AG10803 (cell line): ENCODE data around the gene PTPRG.
A peak's percentile ranks its signal among the peaks of the same experiment; 100 is the strongest.

Experiments
- DNase-seq: peaks from one replicate; pipeline ENCODE4 v3.0.0; 2010; ENCODE audit warnings: low read depth
- H3K4me3 ChIP-seq: 2 replicates; pipeline ENCODE4 v1.5.1; 2011; ENCODE audit warnings: mild to moderate bottlenecking, low read length, control low read depth
- TF ChIP-seq, protein P1 (sequence below): conservative IDR thresholded peaks from 2 replicates; pipeline ENCODE4 v1.5.1; 2011; ENCODE audit warnings: mild to moderate bottlenecking, low read length, control low read depth, inconsistent platforms

The PTPRG gene

DNA sequence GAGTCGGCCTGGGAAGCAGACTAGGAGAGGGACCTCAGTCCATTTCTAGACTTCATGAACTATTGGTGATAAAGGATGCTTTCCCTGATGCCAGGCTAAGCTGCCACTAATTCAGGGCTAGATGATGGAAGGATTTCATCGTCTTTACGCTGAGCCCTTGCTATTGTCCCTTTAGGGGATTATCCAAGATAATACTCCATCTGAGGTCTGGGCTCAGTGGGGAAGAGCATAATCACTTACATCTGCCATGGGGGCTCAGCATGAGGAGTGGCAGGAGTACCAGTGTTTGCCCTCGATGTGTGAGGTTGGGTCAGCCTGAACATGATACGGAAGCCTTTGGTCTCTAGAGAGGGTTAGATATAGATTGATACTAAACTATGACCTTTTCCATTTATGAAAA, 47.3 kb downstream of the PTPRG start:
- no peak overlapping the region for H3K4me3 ChIP-seq
- DNase-seq = no peak
- TF ChIP-seq, protein P1, sequence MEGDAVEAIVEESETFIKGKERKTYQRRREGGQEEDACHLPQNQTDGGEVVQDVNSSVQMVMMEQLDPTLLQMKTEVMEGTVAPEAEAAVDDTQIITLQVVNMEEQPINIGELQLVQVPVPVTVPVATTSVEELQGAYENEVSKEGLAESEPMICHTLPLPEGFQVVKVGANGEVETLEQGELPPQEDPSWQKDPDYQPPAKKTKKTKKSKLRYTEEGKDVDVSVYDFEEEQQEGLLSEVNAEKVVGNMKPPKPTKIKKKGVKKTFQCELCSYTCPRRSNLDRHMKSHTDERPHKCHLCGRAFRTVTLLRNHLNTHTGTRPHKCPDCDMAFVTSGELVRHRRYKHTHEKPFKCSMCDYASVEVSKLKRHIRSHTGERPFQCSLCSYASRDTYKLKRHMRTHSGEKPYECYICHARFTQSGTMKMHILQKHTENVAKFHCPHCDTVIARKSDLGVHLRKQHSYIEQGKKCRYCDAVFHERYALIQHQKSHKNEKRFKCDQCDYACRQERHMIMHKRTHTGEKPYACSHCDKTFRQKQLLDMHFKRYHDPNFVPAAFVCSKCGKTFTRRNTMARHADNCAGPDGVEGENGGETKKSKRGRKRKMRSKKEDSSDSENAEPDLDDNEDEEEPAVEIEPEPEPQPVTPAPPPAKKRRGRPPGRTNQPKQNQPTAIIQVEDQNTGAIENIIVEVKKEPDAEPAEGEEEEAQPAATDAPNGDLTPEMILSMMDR = no peak

DNA sequence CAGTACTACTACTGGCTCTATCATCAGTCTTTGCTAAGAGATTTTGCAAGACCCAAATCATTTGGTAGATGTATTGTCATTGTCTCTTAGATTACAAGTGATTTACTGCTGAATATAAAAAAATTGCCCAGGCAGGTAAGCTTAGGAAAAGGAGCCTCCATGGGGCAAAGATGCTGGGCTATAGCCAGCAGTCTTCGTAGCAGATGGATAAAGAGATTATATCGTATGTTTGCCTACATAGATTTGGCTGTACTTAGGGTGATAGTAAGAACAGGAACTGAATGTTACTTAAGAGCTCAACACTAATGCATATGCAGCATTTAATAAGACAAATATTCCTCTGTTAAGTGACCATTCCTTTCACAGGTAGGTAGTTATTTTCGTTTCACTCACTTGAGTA, 48.9 kb downstream of the PTPRG start:
- TF ChIP-seq, protein P1 = no peak
- no peak overlapping the region for H3K4me3 ChIP-seq
- DNase-seq = no peak

DNA sequence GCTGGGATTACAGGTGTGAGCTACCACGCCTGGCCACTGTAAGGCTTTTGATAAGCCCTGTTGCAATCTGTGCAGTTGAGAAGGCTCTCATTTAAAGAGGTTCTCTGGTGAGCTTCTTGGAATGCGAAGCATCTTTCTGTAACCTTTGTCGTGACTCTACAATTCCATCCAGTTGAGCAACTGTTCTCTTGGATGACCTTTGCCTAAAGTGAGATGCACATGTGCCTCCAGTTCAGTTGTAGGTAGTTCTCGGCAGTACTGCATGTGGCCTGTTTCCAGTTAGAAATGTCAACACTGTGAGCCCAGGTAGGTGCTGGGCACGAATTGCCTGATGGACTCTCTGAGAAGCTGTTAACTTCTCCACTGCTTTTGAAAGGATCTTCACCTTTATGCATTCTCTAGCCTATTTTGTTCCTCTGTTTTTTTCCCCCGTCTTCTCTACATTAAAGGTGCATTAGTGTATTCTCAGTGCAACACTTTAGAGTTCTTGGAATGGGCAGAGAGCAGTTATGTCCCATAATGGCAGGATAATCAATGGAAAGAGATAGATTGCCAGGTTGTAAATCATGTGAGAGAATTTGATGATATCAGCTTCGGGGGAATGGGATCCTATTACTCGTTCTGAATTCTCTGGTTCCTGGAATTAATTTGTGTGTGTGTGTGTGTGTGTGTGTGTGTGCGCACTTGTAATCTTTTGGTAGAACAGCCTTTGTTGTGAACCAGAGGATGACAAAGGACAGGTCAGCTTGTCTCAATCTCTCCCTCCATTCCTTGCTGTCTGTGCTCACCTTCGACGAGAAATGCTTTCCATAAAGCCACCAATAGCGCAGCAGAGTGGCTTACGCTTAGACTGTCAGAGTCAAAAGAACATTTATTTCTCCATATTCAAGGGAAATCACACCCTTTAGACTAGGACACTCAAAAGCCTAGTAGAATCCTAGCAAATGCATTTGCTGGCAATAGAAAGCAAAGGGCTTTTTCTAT, 51.1 kb downstream of the PTPRG start:
- TF ChIP-seq, protein P1 = no peak
- DNase-seq = peak; percentile 50
- no peak overlapping the region for H3K4me3 ChIP-seq

DNA sequence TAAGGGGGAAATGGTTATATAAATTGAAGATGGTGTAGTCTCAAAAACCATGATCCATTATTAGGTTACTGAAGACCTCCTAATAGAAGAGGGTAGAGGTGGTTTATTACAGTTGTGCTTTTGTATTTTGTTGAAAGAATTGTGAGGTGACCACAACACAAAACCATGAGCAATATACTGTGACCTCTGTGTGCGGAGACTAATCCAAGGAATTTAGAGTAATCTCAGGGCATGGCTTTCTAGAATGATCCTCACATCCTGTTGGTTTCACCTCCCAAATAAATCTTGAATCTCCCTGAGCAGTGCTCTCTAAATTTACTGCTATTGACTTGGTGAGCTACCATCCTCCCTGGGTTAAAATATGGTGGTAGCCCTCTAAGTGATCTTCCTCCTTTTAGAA, 52.3 kb downstream of the PTPRG start:
- no peak for DNase-seq
- no peak overlapping the region for H3K4me3 ChIP-seq
- TF ChIP-seq, protein P1 = no peak

DNA sequence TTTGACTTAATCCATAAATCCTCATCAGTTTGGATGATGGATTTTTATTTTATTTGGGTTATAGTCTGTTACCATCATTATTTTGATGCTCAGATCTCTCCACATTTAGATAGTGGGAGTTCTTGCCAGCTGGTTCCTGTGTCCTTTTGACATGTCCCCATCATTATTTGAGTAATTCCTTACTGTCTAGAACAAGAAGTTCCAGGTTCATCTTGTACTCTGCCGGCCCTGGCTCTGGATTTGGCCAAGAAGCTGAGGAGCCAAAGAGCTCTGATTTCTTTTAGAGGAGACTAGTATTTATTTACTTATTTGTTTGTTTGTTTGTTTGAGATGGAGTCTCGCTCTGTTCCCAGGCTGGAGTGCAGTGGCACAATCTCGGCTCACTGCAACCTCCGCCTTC, 54.3 kb downstream of the PTPRG start:
- no peak overlapping the region for H3K4me3 ChIP-seq
- no peak for DNase-seq
- TF ChIP-seq, protein P1 = no peak

DNA sequence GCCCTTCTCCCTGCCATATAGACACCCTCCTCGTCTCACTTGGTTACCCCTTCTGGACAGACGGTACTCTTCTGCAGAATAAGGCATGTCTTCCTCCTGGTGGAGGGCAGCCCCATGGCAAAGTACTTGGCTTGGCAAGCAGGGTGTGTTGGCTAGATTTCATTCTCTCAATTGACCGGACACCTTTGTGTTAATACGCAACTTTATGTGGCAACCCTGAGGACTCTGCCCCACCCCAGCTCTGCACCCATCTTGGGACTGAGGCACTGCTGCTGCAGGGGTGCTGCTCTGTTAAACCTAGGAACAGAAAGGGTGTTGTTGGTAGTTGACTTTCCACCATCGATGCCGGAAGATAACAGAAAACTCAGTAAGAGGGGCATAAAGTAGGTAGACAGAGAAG, 55.2 kb downstream of the PTPRG start:
- TF ChIP-seq, protein P1 = no peak
- H3K4me3 ChIP-seq = no peak overlapping the region
- DNase-seq = no peak

DNA sequence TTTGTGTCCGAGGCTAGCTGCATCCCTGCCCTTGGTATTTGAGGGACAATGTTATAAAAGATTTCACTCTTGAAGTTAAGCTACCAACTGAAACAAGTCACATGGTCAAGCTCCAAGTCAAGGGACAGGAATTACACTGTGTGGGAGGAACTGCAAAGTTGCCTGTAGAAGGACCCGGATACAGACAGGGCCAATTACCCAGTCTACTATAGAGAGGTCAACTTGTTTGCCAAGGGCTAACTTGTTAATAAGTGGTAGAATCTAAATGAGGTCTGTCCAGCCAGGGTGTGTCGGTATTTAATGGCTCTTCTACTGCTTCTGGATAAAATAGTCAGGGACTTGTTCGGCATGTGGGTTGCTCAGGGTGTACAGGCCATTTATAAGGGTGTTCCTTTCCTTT, 55.7 kb downstream of the PTPRG start:
- TF ChIP-seq, protein P1 = no peak
- H3K4me3 ChIP-seq = no peak overlapping the region
- peak; percentile 16 for DNase-seq
